ENCODE data around the gene JMJD8. TPM values are rescaled to one million over a fixed set of nuclear protein-coding genes. Genes with fewer than 3 reads are reported as not detected.

JMJD8 gene
- total RNA-seq, 1 donor from 2014 or later: 47.0 TPM

- peaks cover 3% of the 10 kb centered on the region for H3K36me3 Mint-ChIP-seq (ENCODE audit: low read depth)
- TF ChIP-seq CTCF (IDR thresholded peaks at IDR 0.05): no peak
- intact Hi-C loops (cut with micrococcal nuclease): no loop called here
- peaks cover 3% of the 10 kb centered on the region for H3K27me3 Mint-ChIP-seq
- no peak overlapping the region for H3K27ac Mint-ChIP-seq
- CTCF ChIA-PET: no interaction called here
- peak overlapping the region; percentile 46 for H3K4me3 Mint-ChIP-seq
- DNase-seq (no peak), ATAC-seq (ENCODE audit: low read depth) (no peak)
- no peaks in the 10 kb centered on the region for H3K9me3 Mint-ChIP-seq
- POLR2A ChIA-PET: interaction anchor here (4.2 kb wide), 1 partner anchor 29 kb away, joined by 34 read pairs; the partner anchor contains the start of gene WDR24
- peaks cover 20% of the 10 kb centered on the region for H3K4me1 Mint-ChIP-seq
Observed at GRCh38 chr16:718922-719321, 34.8 kb upstream of the JMJD8 start.

DNA sequence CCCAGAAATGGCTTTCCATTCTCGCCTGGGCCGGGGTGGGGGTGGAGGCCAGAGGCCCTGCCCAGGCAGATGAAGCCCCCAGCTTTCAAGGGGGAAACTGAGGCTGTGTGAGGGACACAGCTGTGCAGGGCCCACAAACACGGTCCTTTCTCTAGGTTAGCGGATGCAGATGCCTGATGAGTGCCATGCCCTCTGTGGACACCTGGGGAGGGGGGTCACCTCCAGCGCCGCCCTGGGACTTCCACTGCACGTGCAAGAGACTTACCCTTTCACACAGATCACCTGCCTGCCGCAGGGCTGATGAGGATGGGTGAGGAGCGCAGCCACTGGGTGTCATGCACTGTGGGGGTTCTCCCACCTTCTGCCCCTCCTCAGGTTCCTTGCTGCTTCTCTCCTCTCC is 34.3 kb upstream of the JMJD8 start:
- Mint-ChIP-seq H3K36me3 (ENCODE audit: low read depth) (peaks cover 2% of the 10 kb centered on the region), H3K9me3 (no peaks in the 10 kb centered on the region), H3K27me3 (peaks cover 3% of the 10 kb centered on the region), H3K4me3 (no peak overlapping the region), H3K27ac (no peak overlapping the region), H3K4me1 (peaks cover 18% of the 10 kb centered on the region)
- ChIA-PET POLR2A (no interaction called here), CTCF (no interaction called here)
- DNase-seq (no peak), ATAC-seq (ENCODE audit: low read depth) (no peak)
- TF ChIP-seq CTCF (IDR thresholded peaks at IDR 0.05): no peak
- intact Hi-C loops (cut with micrococcal nuclease): no loop called here

DNA sequence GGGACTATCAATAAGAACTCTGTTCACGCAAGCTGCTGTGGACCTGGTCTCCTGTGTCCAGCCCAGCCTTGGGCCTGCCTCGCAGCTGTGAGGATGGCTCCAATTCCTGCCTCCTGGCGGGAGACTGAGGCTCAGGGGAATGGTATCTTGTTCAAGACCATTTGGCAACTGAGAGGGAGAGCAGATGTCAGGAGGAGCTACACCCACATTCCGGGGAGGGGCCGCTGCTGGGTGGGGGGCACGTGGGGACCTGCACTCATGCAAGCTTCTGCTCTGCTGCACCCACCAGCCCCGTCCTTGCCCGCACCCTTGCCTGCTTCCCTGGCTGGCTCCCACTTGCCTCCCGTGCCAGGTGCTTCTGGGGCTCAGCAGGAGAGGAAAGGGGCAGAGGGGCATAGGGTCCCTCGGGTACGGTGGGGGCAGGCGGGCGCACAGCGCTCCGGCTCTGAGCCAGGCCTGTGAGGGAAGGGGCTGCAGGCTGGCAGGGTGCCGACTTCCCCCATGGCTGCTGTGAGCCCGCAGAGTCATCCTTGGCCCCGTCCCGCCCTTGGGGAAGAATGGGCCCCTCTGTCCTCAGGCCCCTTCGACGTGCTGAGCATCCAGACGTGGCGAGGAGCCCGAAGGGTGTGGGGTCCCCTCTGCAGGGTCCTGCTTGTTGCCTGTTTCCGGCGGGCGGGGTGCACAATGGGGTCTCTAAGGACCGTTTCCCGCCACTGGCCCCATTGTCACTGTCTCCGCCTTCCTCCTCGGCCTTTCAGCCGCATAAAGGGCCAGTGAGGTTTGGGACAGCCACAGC is 33.5 kb upstream of the JMJD8 start:
- CTCF ChIA-PET: no interaction called here
- H3K27me3 Mint-ChIP-seq: peaks cover 6% of the 10 kb centered on the region
- H3K9me3 Mint-ChIP-seq: no peaks in the 10 kb centered on the region
- H3K4me3 Mint-ChIP-seq: no peak overlapping the region
- peaks cover 20% of the 10 kb centered on the region for H3K4me1 Mint-ChIP-seq
- no peak for TF ChIP-seq CTCF (IDR thresholded peaks at IDR 0.05)
- no peaks in the 10 kb centered on the region for H3K36me3 Mint-ChIP-seq (ENCODE audit: low read depth)
- POLR2A ChIA-PET: interaction anchor here (0.7 kb wide), 1 partner anchor 591 kb away, joined by 4 read pairs; no protein-coding TSS in a partner anchor
- intact Hi-C loops (cut with micrococcal nuclease): no loop called here
- ATAC-seq (ENCODE audit: low read depth) (no peak), DNase-seq (no peak)
- H3K27ac Mint-ChIP-seq: no peak overlapping the region

DNA sequence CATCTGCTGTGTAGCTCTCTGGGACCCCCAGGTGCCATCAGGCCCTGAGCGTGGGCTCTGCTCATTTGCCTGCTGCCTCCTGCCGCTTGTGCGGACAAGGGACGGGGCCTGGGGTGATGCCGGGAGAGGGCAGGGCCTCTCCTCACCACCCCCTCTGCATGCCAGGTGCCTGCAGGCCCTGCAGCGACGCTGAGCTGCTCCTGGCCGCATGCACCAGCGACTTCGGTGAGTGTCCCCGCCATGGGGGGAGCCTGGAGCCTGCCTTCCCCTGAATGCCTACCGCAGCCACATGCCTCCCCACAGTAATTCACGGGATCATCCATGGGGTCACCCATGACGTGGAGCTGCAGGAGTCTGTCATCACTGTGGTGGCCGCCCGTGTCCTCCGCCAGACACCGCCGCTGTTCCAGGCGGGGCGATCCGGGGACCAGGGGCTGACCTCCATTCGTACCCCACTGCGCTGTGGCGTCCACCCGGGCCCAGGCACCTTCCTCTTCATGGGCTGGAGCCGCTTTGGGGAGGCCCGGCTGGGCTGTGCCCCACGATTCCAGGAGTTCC is 32.7 kb upstream of the JMJD8 start:
- no peak for DNase-seq
- H3K4me3 Mint-ChIP-seq: no peak overlapping the region
- H3K27me3 Mint-ChIP-seq: peaks cover 7% of the 10 kb centered on the region
- peaks cover 21% of the 10 kb centered on the region for H3K4me1 Mint-ChIP-seq
- intact Hi-C loops (cut with micrococcal nuclease): no loop called here
- ATAC-seq (ENCODE audit: low read depth): no peak
- no peaks in the 10 kb centered on the region for H3K9me3 Mint-ChIP-seq
- no peaks in the 10 kb centered on the region for H3K36me3 Mint-ChIP-seq (ENCODE audit: low read depth)
- POLR2A ChIA-PET: interaction anchor here (0.7 to 2.8 kb wide), 6 partner anchors 12 to 592 kb away, joined by 3 to 8 read pairs (median 4); partner anchors contain the start of genes CHTF18, CIAO3 and RPUSD1
- TF ChIP-seq CTCF (IDR thresholded peaks at IDR 0.05): no peak
- CTCF ChIA-PET: interaction anchor here (0.9 kb wide), 1 partner anchor 26 kb away, joined by 3 read pairs; no protein-coding TSS in a partner anchor
- H3K27ac Mint-ChIP-seq: no peak overlapping the region

DNA sequence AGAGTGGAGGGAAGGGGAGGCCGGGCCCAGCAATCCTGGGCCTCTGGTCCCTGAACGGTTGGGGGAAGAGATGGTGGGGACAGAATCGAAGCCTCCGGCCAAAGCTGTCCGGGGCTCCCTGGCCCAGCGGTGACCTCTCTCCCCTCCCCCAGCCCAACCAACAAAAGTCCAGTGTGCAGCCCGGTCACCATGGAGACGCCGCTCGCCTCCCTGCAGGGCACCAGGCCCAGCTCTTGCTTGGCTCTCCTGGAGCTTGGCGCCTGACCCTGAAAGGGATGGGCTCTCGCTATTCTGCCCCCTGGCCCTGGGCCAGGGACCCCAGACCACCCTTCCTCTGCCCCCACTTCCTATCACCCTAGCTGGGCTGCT is 32.0 kb upstream of the JMJD8 start:
- ATAC-seq (ENCODE audit: low read depth) (no peak), DNase-seq (no peak)
- CTCF ChIA-PET: interaction anchor here (0.9 kb wide), 1 partner anchor 27 kb away, joined by 3 read pairs; no protein-coding TSS in a partner anchor
- Mint-ChIP-seq H3K4me3 (peak overlapping the region; percentile 68), H3K27ac (no peak overlapping the region), H3K9me3 (no peaks in the 10 kb centered on the region), H3K4me1 (peaks cover 22% of the 10 kb centered on the region), H3K36me3 (ENCODE audit: low read depth) (no peaks in the 10 kb centered on the region), H3K27me3 (peaks cover 7% of the 10 kb centered on the region)
- POLR2A ChIA-PET: interaction anchor here (0.7 to 2.8 kb wide), 8 partner anchors 12 to 248 kb away, joined by 3 to 8 read pairs (median 4); partner anchors contain the start of genes CHTF18, CIAO3, RPUSD1 and WDR24
- TF ChIP-seq CTCF (IDR thresholded peaks at IDR 0.05): no peak
- intact Hi-C loops (cut with micrococcal nuclease): no loop called here

Measured in activated B cell treated with CpG ODN at 0.5 μM for 24 hours (primary cell).